ENCODE results near the gene CTDP1. TPM values are rescaled to one million over a fixed set of nuclear protein-coding genes. Genes with fewer than 3 reads are reported as not detected.

CTDP1 gene
- polyA plus RNA-seq, 4 donors = 12.4 to 20.1 (median 16.1) TPM

- Histone ChIP-seq H3K9me3 (ENCODE audit: control insufficient read depth in 2 of 2, insufficient read depth in 1 of 2, low read depth in 1 of 2, low read length in 1 of 2) (no peaks in the 10 kb centered on the region), H3K27me3 (ENCODE audit: control insufficient read depth in 3 of 3, insufficient read depth in 3 of 3, low read length in 3 of 3) (peaks cover 0 to 2% (median 0%) of the 10 kb centered on the region in 3 donors), H3K4me3 (ENCODE audit: low read depth in 1 of 3, low read length in 3 of 3) (no peak overlapping the region), H3K27ac (ENCODE audit: low read depth in 1 of 3, low read length in 2 of 3) (no peak overlapping the region), H3K36me3 (ENCODE audit: control insufficient read depth in 3 of 3, insufficient read depth in 2 of 3, low read depth in 1 of 3, low read length in 3 of 3) (no peaks in the 10 kb centered on the region), H3K4me1 (ENCODE audit: control insufficient read depth in 3 of 3, insufficient read depth in 2 of 3, low read depth in 1 of 3, low read length in 2 of 3) (no peaks in the 10 kb centered on the region)
- 84 to 90% (median 87%) methylated on average over 12 of the region's 12 CpGs for WGBS, 3 donors
- FAIRE-seq = no peak
- no peak for DNase-seq
Measured at GRCh38 chr18:79658366-79658765, 21.2 kb upstream of the CTDP1 start.

DNA sequence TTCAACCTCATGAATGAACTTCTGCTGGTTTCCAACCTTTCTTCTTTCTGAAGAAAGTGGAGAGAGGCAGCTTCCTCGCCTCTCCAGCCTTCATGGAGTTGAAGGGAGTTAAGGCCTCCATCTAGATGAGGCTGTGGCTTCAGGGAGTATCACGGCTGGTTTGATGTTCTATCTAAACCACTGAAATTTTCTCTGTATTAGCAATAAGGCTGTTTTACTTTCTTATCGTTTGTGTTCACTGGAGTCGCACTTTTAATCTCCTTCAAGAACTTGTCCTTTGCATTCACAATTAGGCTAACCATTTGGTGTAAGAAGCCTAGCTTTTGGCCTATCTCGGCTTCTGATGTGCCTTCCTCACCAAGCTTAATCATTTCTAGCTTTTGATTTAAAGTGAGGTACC, 19.9 kb upstream of the CTDP1 start:
- no peaks in the 10 kb centered on the region for H3K9me3 ChIP-seq (ENCODE audit: control insufficient read depth in 2 of 2, insufficient read depth in 1 of 2, low read depth in 1 of 2, low read length in 1 of 2)
- H3K4me1 ChIP-seq (ENCODE audit: control insufficient read depth in 3 of 3, insufficient read depth in 2 of 3, low read depth in 1 of 3, low read length in 2 of 3) = no peaks in the 10 kb centered on the region
- DNase-seq (no peak), FAIRE-seq (no peak)
- 75 to 83% (median 77%) methylated on average over 5 of the region's 5 CpGs for WGBS, 3 donors
- no peak overlapping the region for H3K4me3 ChIP-seq (ENCODE audit: low read depth in 1 of 3, low read length in 3 of 3)
- peaks cover 0 to 6% (median 0%) of the 10 kb centered on the region in 3 donors for H3K27me3 ChIP-seq (ENCODE audit: control insufficient read depth in 3 of 3, insufficient read depth in 3 of 3, low read length in 3 of 3)
- H3K36me3 ChIP-seq (ENCODE audit: control insufficient read depth in 3 of 3, insufficient read depth in 2 of 3, low read depth in 1 of 3, low read length in 3 of 3) = no peaks in the 10 kb centered on the region
- no peak overlapping the region for H3K27ac ChIP-seq (ENCODE audit: low read depth in 1 of 3, low read length in 2 of 3)

- no peak for FAIRE-seq
- no peak for DNase-seq
- H3K4me3 ChIP-seq (ENCODE audit: low read depth in 1 of 3, low read length in 3 of 3) = no peak overlapping the region
- no peaks in the 10 kb centered on the region for H3K36me3 ChIP-seq (ENCODE audit: control insufficient read depth in 3 of 3, insufficient read depth in 2 of 3, low read depth in 1 of 3, low read length in 3 of 3)
- H3K27ac ChIP-seq (ENCODE audit: low read depth in 1 of 3, low read length in 2 of 3) = no peak overlapping the region
- H3K9me3 ChIP-seq (ENCODE audit: control insufficient read depth in 2 of 2, insufficient read depth in 1 of 2, low read depth in 1 of 2, low read length in 1 of 2) = no peaks in the 10 kb centered on the region
- 64 to 74% (median 68%) methylated on average over 4 of the region's 4 CpGs for WGBS, 3 donors
- no peaks in the 10 kb centered on the region for H3K4me1 ChIP-seq (ENCODE audit: control insufficient read depth in 3 of 3, insufficient read depth in 2 of 3, low read depth in 1 of 3, low read length in 2 of 3)
- H3K27me3 ChIP-seq (ENCODE audit: control insufficient read depth in 3 of 3, insufficient read depth in 3 of 3, low read length in 3 of 3) = peaks cover 0 to 6% (median 0%) of the 10 kb centered on the region in 3 donors
Measured at GRCh38 chr18:79662034-79662433, 17.6 kb upstream of the CTDP1 start.

DNA sequence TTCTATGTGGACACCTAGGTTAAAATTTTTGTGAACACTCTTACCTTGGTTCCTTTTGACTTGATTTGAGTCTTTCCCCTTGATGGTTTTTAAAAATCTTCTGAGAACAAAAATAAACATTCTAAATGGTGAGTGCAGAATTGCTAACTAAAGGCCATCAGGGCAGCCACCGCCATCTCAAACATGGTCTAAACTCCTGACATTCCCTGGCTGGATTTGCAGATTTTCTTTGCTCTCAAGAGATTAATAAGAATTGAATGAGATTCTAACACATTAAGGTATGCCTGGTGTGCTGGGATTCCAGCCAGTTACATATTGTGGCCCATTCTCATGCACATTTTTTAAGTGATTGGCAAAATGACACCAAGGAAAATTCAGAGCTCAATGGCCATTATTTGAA, 17.2 kb upstream of the CTDP1 start:
- no peak for DNase-seq
- no peak overlapping the region for H3K27ac ChIP-seq (ENCODE audit: low read depth in 1 of 3, low read length in 2 of 3)
- no peak for FAIRE-seq
- H3K27me3 ChIP-seq (ENCODE audit: control insufficient read depth in 3 of 3, insufficient read depth in 3 of 3, low read length in 3 of 3) = peaks cover 0 to 6% (median 0%) of the 10 kb centered on the region in 3 donors
- H3K9me3 ChIP-seq (ENCODE audit: control insufficient read depth in 2 of 2, insufficient read depth in 1 of 2, low read depth in 1 of 2, low read length in 1 of 2) = no peaks in the 10 kb centered on the region
- whole genome bisulfite sequencing, 3 donors = 92% methylated on average over 1 of the region's 1 CpG
- no peak overlapping the region for H3K4me3 ChIP-seq (ENCODE audit: low read depth in 1 of 3, low read length in 3 of 3)
- no peaks in the 10 kb centered on the region for H3K36me3 ChIP-seq (ENCODE audit: control insufficient read depth in 3 of 3, insufficient read depth in 2 of 3, low read depth in 1 of 3, low read length in 3 of 3)
- no peaks in the 10 kb centered on the region for H3K4me1 ChIP-seq (ENCODE audit: control insufficient read depth in 3 of 3, insufficient read depth in 2 of 3, low read depth in 1 of 3, low read length in 2 of 3)

DNA sequence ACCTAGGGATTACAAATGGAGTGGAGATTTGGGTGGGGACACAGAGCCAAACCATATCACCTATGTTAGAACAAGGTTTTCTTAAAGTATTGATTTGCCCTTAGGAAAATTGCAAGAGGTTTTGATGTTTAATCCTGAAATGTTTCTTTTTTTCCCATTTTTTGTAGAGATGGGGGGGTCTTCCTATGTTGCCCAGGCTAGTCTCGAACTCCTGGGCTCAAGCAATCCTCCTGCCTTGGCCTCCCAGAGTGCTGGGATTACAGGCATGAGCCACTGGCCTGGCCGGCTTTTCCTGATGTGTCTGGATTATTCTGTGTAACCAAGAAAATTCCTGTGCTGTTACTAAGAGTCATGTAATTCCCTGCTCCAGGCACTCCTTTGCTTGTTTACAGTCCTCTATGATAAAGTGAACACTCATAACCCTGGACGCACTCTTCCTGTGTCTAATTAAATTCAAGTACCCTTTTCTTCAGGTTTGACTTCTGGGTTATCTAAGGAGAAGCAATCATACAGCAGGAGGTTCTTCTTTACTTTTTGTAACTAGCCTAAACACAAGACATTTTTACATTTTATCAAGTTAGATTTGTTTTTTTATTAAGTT, 15.0 kb upstream of the CTDP1 start:
- DNase-seq (no peak), FAIRE-seq (no peak)
- no peak overlapping the region for H3K4me3 ChIP-seq (ENCODE audit: low read depth in 1 of 3, low read length in 3 of 3)

DNA sequence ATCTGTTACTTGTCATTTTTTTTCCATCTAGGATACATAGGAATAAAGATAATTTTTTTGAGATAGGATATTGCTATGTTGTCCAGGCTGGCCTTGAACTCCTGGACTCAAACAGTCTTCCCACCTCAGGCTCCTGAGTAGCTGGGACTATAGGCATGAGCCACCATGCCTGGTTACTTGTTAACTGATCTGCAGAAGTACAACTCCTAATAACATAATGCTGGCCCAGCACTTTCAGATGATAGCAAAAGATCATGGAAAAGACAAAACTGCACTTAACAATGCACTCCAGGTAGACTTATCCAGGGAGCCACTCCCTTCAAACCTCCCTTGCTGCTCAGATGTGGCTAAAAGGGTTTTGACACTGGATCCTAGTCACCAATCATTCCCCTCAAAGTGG, 11.4 kb upstream of the CTDP1 start:
- Histone ChIP-seq H3K27ac (ENCODE audit: low read depth in 1 of 3, low read length in 2 of 3) (no peak overlapping the region), H3K9me3 (ENCODE audit: control insufficient read depth in 2 of 2, insufficient read depth in 1 of 2, low read depth in 1 of 2, low read length in 1 of 2) (no peaks in the 10 kb centered on the region), H3K27me3 (ENCODE audit: control insufficient read depth in 3 of 3, insufficient read depth in 3 of 3, low read length in 3 of 3) (peaks cover 0 to 4% (median 0%) of the 10 kb centered on the region in 3 donors), H3K36me3 (ENCODE audit: control insufficient read depth in 3 of 3, insufficient read depth in 2 of 3, low read depth in 1 of 3, low read length in 3 of 3) (no peaks in the 10 kb centered on the region), H3K4me3 (ENCODE audit: low read depth in 1 of 3, low read length in 3 of 3) (no peak overlapping the region), H3K4me1 (ENCODE audit: control insufficient read depth in 3 of 3, insufficient read depth in 2 of 3, low read depth in 1 of 3, low read length in 2 of 3) (no peaks in the 10 kb centered on the region)
- no peak for FAIRE-seq
- DNase-seq = no peak

More for the DNA sequence above, 15.0 kb upstream of the CTDP1 start:
- H3K4me1 ChIP-seq (ENCODE audit: control insufficient read depth in 3 of 3, insufficient read depth in 2 of 3, low read depth in 1 of 3, low read length in 2 of 3) = no peaks in the 10 kb centered on the region
- no peaks in the 10 kb centered on the region for H3K9me3 ChIP-seq (ENCODE audit: control insufficient read depth in 2 of 2, insufficient read depth in 1 of 2, low read depth in 1 of 2, low read length in 1 of 2)
- H3K36me3 ChIP-seq (ENCODE audit: control insufficient read depth in 3 of 3, insufficient read depth in 2 of 3, low read depth in 1 of 3, low read length in 3 of 3) = no peaks in the 10 kb centered on the region
- no peak overlapping the region for H3K27ac ChIP-seq (ENCODE audit: low read depth in 1 of 3, low read length in 2 of 3)
- H3K27me3 ChIP-seq (ENCODE audit: control insufficient read depth in 3 of 3, insufficient read depth in 3 of 3, low read length in 3 of 3) = peaks cover 0 to 6% (median 0%) of the 10 kb centered on the region in 3 donors
- 47 to 62% (median 53%) methylated on average over 3 of the region's 3 CpGs for WGBS, 3 donors

DNA sequence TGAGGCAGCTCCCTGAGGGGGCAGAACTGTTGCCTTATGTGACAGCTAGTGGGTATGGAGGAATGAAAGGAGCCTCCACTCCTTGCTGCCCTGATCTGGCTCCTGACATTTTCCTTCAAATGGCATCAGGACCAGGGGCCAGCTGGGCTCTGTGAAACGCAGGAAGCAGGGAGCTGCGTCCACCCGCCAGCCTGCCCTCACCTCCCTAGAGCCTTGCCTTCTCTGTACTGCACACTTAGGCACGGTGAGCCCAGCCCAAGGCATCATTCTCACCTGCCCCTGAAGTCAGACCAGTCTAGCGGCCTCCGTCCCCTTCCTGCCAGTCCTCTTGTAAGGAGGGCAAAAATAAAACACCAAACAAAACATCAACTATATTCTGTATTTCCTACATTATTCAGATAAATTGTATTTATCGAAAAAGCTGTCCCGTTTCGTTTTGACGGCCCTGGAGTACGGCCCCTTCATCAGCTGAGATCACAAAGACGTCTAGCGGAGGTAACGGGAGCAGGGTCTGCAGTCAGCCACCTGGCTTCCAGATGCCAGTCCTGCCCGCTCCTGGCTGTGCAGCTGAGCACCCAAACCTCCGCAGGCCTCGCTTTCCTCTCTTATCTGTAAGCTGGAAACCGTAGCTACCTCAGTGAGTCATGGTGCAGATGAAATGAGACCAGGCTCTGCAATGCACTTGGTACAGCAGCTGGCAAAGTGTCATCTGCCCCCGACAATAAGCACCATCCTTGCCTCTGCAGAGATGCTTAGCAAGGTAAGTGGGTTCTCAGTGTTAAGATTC, 6.9 kb upstream of the CTDP1 start:
- peaks cover 0 to 5% (median 0%) of the 10 kb centered on the region in 3 donors for H3K4me1 ChIP-seq (ENCODE audit: control insufficient read depth in 3 of 3, insufficient read depth in 2 of 3, low read depth in 1 of 3, low read length in 2 of 3)
- peaks cover 0 to 5% (median 0%) of the 10 kb centered on the region in 3 donors for H3K36me3 ChIP-seq (ENCODE audit: control insufficient read depth in 3 of 3, insufficient read depth in 2 of 3, low read depth in 1 of 3, low read length in 3 of 3)
- H3K27me3 ChIP-seq (ENCODE audit: control insufficient read depth in 3 of 3, insufficient read depth in 3 of 3, low read length in 3 of 3) = no peaks in the 10 kb centered on the region
- no peaks in the 10 kb centered on the region for H3K9me3 ChIP-seq (ENCODE audit: control insufficient read depth in 2 of 2, insufficient read depth in 1 of 2, low read depth in 1 of 2, low read length in 1 of 2)
- H3K4me3 ChIP-seq (ENCODE audit: low read depth in 1 of 3, low read length in 3 of 3) = no peak overlapping the region
- H3K27ac ChIP-seq (ENCODE audit: low read depth in 1 of 3, low read length in 2 of 3) = no peak overlapping the region
- DNase-seq (no peak), FAIRE-seq (no peak)
- 89 to 91% (median 90%) methylated on average over 19 of the region's 19 CpGs for WGBS, 3 donors

GRCh38 chr18:79677221-79677620, 2.4 kb upstream of the CTDP1 start:
- no peak for DNase-seq
- Histone ChIP-seq H3K9me3 (ENCODE audit: control insufficient read depth in 2 of 2, insufficient read depth in 1 of 2, low read depth in 1 of 2, low read length in 1 of 2) (no peaks in the 10 kb centered on the region), H3K27me3 (ENCODE audit: control insufficient read depth in 3 of 3, insufficient read depth in 3 of 3, low read length in 3 of 3) (no peaks in the 10 kb centered on the region), H3K4me3 (ENCODE audit: low read depth in 1 of 3, low read length in 3 of 3) (no peak overlapping the region), H3K27ac (ENCODE audit: low read depth in 1 of 3, low read length in 2 of 3) (no peak overlapping the region), H3K4me1 (ENCODE audit: control insufficient read depth in 3 of 3, insufficient read depth in 2 of 3, low read depth in 1 of 3, low read length in 2 of 3) (peaks cover 4 to 9% (median 8%) of the 10 kb centered on the region in 3 donors), H3K36me3 (ENCODE audit: control insufficient read depth in 3 of 3, insufficient read depth in 2 of 3, low read depth in 1 of 3, low read length in 3 of 3) (peaks cover 0 to 5% (median 0%) of the 10 kb centered on the region in 3 donors)
- 87 to 93% (median 93%) methylated on average over 6 of the region's 6 CpGs for WGBS, 3 donors
- FAIRE-seq = no peak
